Psoas muscle (tissue), 8 donors: ENCODE data around the gene VWA5B1. TPM values are rescaled to one million over a fixed set of nuclear protein-coding genes. Genes with fewer than 3 reads are reported as not detected.

Experiments used
- ATAC-seq, 4 donors: fragments of 200-7000 bp; cut with Tn5 transposase; one replicate each; pipeline ENCODE4 v1.9.1; 2020; ENCODE audit warnings: moderate library complexity in 3 of 4, mild to moderate bottlenecking in 2 of 4
- DNase-seq, 2 donors: peaks; one replicate each; pipeline ENCODE4 v3.0.0-alpha.2; 2020
- H3K27ac ChIP-seq: fragments of 200-600 bp; one replicate; pipeline ENCODE4 v1.8.0; 2022
- H3K27me3 ChIP-seq, 3 donors: fragments of 200-600 bp in 1 of 3; one replicate each; pipeline versions ENCODE4 v1.6.1 to v1.8.0; 2013 to 2022; ENCODE audit warnings: low read length in 2 of 3, mild to moderate bottlenecking in 2 of 3, moderate library complexity in 1 of 3; ENCODE audit not compliant: insufficient read depth in 3 of 3
- H3K36me3 ChIP-seq, 2 donors: fragments of 200-600 bp in 1 of 2; one replicate each; pipeline versions ENCODE4 v1.6.1 to v1.8.0; 2013 to 2022; ENCODE audit warnings: low read depth in 1 of 2, mild to moderate bottlenecking in 1 of 2, moderate library complexity in 1 of 2; ENCODE audit not compliant: insufficient read depth in 1 of 2
- H3K4me1 ChIP-seq: fragments of 200-600 bp; one replicate; pipeline ENCODE4 v1.8.0; 2022
- H3K4me3 ChIP-seq: fragments of 200-600 bp; one replicate; pipeline ENCODE4 v1.8.0; 2022; ENCODE audit warnings: mild to moderate bottlenecking
- H3K9me3 ChIP-seq: fragments of 200-600 bp; one replicate; pipeline ENCODE4 v1.8.0; 2022
- WGBS, 3 donors: extraction: QIAGEN DNeasy Blood & Tissue Kit; methylation state at CpG; one replicate each; pipeline versions ENCODE4 v1.1.6 to v1.1.7; 2013; 5-methylcytosine and 5-hydroxymethylcytosine counted together
- intact Hi-C, 2 donors: fragments of 100-400 bp; cut with DNase I; formaldehyde crosslinking; loops; one replicate each; pipeline versions ENCODE4 v1.11.0 to v1.14.2; 2022
- polyA plus RNA-seq, 3 donors: library from polyadenylated mRNA; stranded (reverse); fragments of 200-250 nt; gene quantifications; one replicate each; pipeline ENCODE4 v1.2.3, GENCODE V29; 2013
- total RNA-seq, 4 donors: library from RNA; stranded (reverse); fragmentation: NEBNext Ultra II Directional in 2 of 4; extraction: Animal tissue kit (Norgen Biotek cat#: 25700) in 2 of 4; gene quantifications; one replicate each; pipeline versions ENCODE4 v1.2.1 to v1.2.4, GENCODE V29; 2021 to 2023
- TF ChIP-seq, protein P1 (sequence below): fragments of 200-600 bp; IDR thresholded peaks from one replicate; pipeline ENCODE4 v1.8.0; 2022; ENCODE audit warnings: antibody characterized with exemption
- donor health status: healthy with polysubstance abuse.
- donor health status: DM: no; HTN: no; CAD: no; lungs with moderate emphysema.
- donor health status: Bipolar disorder and iron deficiency.
- donor health status: healthy.
- donor health status: DM: yes; HTN: yes; CAD: no.
- donor health status: DM: no; HTN: no; CAD: no.
- donor health status: DM: no; HTN: no; CAD: no.
- donor health status: DM: yes; HTN: yes; CAD: no.

VWA5B1 gene
- total and polyA plus RNA-seq, 7 donors: under 0.01 to 0.17 (median 0.12) TPM; not detected in 4

DNA sequence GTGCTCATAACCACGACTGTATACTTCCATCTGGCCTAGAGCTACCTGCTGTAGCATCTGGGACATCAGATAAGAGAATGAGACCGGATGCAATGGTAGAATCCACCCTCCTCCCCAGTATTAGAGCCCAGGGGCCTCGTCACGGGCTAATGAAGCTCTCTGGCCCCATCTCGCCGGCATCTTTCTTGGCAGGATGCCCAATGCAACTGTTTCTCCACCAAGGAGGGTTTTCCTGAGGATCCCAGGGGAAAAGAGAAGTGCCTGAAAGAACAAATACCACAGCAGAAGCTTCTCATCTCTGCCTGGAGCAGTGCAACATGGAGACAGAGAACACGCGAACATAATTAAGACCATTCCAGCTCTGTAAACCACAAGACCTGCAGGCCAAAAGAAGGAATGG is 80.0 kb downstream of the VWA5B1 start:
- ATAC-seq: no peak
- no peak for DNase-seq
- Histone ChIP-seq H3K27ac (no peak overlapping the region), H3K27me3 (peaks cover 0 to 38% (median 8%) of the 10 kb centered on the region in 3 donors), H3K9me3 (no peaks in the 10 kb centered on the region), H3K4me1 (peaks cover 5% of the 10 kb centered on the region), H3K4me3 (no peak overlapping the region), H3K36me3 (no peaks in the 10 kb centered on the region)
- 50 to 63% (median 51%) methylated on average over 8 of the region's 8 CpGs for WGBS, 3 donors
- intact Hi-C loops: loop anchor here (5.0 to 10.0 kb wide), 2 partner anchors 114 to 158 kb away; partner anchors contain the start of gene CAMK2N1 (in 1 of the 2)
- TF ChIP-seq, protein P1, sequence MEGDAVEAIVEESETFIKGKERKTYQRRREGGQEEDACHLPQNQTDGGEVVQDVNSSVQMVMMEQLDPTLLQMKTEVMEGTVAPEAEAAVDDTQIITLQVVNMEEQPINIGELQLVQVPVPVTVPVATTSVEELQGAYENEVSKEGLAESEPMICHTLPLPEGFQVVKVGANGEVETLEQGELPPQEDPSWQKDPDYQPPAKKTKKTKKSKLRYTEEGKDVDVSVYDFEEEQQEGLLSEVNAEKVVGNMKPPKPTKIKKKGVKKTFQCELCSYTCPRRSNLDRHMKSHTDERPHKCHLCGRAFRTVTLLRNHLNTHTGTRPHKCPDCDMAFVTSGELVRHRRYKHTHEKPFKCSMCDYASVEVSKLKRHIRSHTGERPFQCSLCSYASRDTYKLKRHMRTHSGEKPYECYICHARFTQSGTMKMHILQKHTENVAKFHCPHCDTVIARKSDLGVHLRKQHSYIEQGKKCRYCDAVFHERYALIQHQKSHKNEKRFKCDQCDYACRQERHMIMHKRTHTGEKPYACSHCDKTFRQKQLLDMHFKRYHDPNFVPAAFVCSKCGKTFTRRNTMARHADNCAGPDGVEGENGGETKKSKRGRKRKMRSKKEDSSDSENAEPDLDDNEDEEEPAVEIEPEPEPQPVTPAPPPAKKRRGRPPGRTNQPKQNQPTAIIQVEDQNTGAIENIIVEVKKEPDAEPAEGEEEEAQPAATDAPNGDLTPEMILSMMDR: no peak

DNA sequence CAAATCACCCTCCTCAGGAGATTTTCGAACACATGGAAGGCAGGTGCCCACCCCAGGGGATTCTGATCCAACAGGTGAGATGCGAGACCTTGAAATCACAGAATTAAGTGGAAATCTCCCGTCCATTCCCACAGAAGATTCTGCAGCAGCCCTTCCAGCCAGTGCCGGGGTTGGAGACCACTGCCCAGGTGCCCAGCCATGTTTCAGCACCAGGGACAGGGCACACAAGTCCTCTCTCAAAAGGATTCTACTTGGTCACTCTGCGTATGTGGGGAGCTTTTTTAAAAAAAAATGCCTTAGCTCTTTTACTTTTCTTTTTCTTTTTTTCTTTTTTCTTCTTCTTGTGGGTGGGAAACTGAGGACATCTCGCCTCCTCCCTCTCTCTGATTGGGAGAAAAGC is 80.7 kb downstream of the VWA5B1 start:
- 30 to 37% (median 34%) methylated on average over 6 of the region's 6 CpGs for WGBS, 3 donors
- TF ChIP-seq, protein P1: no peak
- H3K27ac ChIP-seq: no peak overlapping the region
- H3K4me3 ChIP-seq: no peak overlapping the region
- DNase-seq (no peak), ATAC-seq (no peak)
- no peaks in the 10 kb centered on the region for H3K36me3 ChIP-seq
- H3K27me3 ChIP-seq: peaks cover 0 to 30% (median 6%) of the 10 kb centered on the region in 3 donors
- H3K4me1 ChIP-seq: peaks cover 5% of the 10 kb centered on the region
- intact Hi-C loops: loop anchor here (5.0 to 10.0 kb wide), 2 partner anchors 113 to 159 kb away; partner anchors contain the start of gene CAMK2N1 (in 1 of the 2)
- no peaks in the 10 kb centered on the region for H3K9me3 ChIP-seq

GRCh38 chr1:20371883-20372282 is 81.2 kb downstream of the VWA5B1 start:
- WGBS, 3 donors: 23 to 59% (median 31%) methylated on average over 2 of the region's 2 CpGs

GRCh38 chr1:20372676-20373075 is 82.0 kb downstream of the VWA5B1 start:
- DNase-seq (no peak), ATAC-seq (no peak)
- Histone ChIP-seq H3K9me3 (no peaks in the 10 kb centered on the region), H3K4me3 (no peak overlapping the region), H3K27ac (no peak overlapping the region), H3K27me3 (peaks cover 0 to 18% (median 3%) of the 10 kb centered on the region in 3 donors), H3K4me1 (no peaks in the 10 kb centered on the region), H3K36me3 (no peaks in the 10 kb centered on the region)
- 54 to 88% (median 82%) methylated on average over 4 of the region's 4 CpGs for WGBS, 3 donors
- TF ChIP-seq, protein P1: no peak
- intact Hi-C loops: loop anchor here (5.0 to 10.0 kb wide), 2 partner anchors 112 to 160 kb away; partner anchors contain the start of gene CAMK2N1 (in 1 of the 2)

More at GRCh38 chr1:20371883-20372282, 81.2 kb downstream of the VWA5B1 start:
- no peak for ATAC-seq
- H3K4me1 ChIP-seq: peaks cover 2% of the 10 kb centered on the region
- TF ChIP-seq, protein P1: no peak
- DNase-seq: no peak
- no peaks in the 10 kb centered on the region for H3K9me3 ChIP-seq
- peaks cover 0 to 26% (median 5%) of the 10 kb centered on the region in 3 donors for H3K27me3 ChIP-seq
- no peak overlapping the region for H3K4me3 ChIP-seq
- H3K27ac ChIP-seq: no peak overlapping the region
- H3K36me3 ChIP-seq: no peaks in the 10 kb centered on the region
- intact Hi-C loops: loop anchor here (5.0 to 10.0 kb wide), 2 partner anchors 113 to 160 kb away; partner anchors contain the start of gene CAMK2N1 (in 1 of the 2)
